Thymus (tissue), 11 donors: ENCODE results near the gene KDM6B. TPM values are rescaled to one million over a fixed set of nuclear protein-coding genes. Genes with fewer than 3 reads are reported as not detected.
"Not testable (repeated sequence)": the region's sequence is repeated elsewhere in the genome, so short reads cannot be mapped to it uniquely, and the experiment has no call there.

Experiments
- DNase-seq, 9 donors: peaks; one replicate each; pipeline ENCODE4 v3.0.0-alpha.2; 2013; ENCODE audit warnings: low spot score in 9 of 9, low read depth in 6 of 9, missing footprints in 1 of 9
- H3K27ac ChIP-seq, 2 donors: one replicate each; pipeline ENCODE4 v1.5.1; 2013; ENCODE audit warnings: control low read depth in 1 of 2, low read depth in 1 of 2, low read length in 1 of 2, mild to moderate bottlenecking in 1 of 2, moderate library complexity in 1 of 2
- H3K27me3 ChIP-seq, 2 donors: one replicate each; pipeline ENCODE4 v1.5.1; 2013; ENCODE audit warnings: low read length in 1 of 2; ENCODE audit not compliant: control insufficient read depth in 2 of 2, insufficient read depth in 1 of 2
- H3K36me3 ChIP-seq, 2 donors: one replicate each; pipeline ENCODE4 v1.5.1; 2013; ENCODE audit warnings: low read length in 1 of 2, mild to moderate bottlenecking in 1 of 2, moderate library complexity in 1 of 2; ENCODE audit not compliant: control insufficient read depth in 2 of 2, insufficient read depth in 2 of 2
- H3K4me1 ChIP-seq, 2 donors: one replicate each; pipeline ENCODE4 v1.5.1; 2013; ENCODE audit warnings: low read length in 2 of 2; ENCODE audit not compliant: control insufficient read depth in 2 of 2, insufficient read depth in 2 of 2
- H3K4me3 ChIP-seq, 2 donors: one replicate each; pipeline ENCODE4 v1.5.1; 2013; ENCODE audit warnings: low read length in 2 of 2, control low read depth in 1 of 2, mild to moderate bottlenecking in 1 of 2
- H3K9me3 ChIP-seq, 2 donors: one replicate each; pipeline ENCODE4 v1.5.1; 2013; ENCODE audit warnings: low read length in 1 of 2, mild to moderate bottlenecking in 1 of 2; ENCODE audit not compliant: control insufficient read depth in 2 of 2, insufficient read depth in 1 of 2
- whole genome bisulfite sequencing: extraction: QIAGEN DNeasy Blood & Tissue Kit; methylation state at CpG from one replicate; pipeline ENCODE4 v1.1.7; 2013; 5-methylcytosine and 5-hydroxymethylcytosine counted together
- polyA plus RNA-seq: library from polyadenylated mRNA; stranded (reverse); fragments of 200-250 nt; gene quantifications from one replicate; pipeline ENCODE4 v1.2.3, GENCODE V29; 2013
- total RNA-seq: library from RNA; stranded (reverse); fragments of 120-200 nt; gene quantifications from one replicate; pipeline ENCODE4 v1.2.4, GENCODE V29; 2013
- donor health status: healthy.

The KDM6B gene
- total and polyA plus RNA-seq, 2 donors, result 6.3 to 16.3 TPM

DNA sequence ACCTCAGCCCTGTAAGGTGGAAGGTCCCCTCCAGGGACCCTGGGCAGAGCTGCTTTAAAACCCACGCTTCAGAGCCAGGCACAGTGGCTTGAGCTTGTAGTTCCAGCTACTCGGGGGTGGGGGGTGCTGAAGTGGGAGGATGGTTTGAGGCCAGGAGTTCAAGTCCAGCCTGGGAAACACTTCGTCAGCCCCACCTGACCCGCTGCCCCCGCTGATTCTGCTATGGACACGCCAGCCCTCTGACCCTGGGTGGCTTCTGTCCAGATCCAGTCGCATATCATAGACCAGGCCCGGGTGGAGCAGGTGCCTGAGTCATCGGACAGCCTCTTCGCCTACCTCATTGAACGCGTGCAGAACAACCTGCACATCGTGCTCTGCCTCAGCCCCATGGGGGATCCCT lies 35.2 kb upstream of the KDM6B start:
- H3K4me1 ChIP-seq, result no peaks in the 10 kb centered on the region
- H3K27me3 ChIP-seq, result peaks cover 0 to 6% of the 10 kb centered on the region in 2 donors
- H3K36me3 ChIP-seq, result no peaks in the 10 kb centered on the region
- DNase-seq, result no peak
- H3K27ac ChIP-seq, result no peak overlapping the region
- H3K4me3 ChIP-seq, result no peak overlapping the region
- H3K9me3 ChIP-seq, result peaks cover 0 to 2% of the 10 kb centered on the region in 2 donors
- 91% methylated on average over 13 of the region's 13 CpGs for WGBS

DNA sequence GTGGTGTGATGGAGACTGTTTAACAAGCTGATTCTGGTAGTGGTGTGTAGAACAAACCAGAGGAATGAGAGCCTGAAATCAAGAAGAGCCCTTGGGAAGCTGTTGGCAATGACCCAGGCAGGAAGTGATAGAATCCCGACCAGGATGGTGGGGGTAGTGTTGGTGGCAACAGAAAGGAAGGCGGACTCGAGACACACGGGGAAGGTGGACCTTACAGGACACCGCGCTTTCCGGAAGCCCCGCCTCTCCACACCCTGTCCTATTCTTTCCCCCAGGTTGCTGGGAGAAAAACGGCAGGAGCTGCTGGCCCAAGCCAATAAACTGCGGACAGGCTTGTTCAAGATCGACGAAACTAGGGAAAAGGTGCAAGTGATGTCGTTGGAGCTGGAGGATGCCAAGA lies 30.0 kb upstream of the KDM6B start:
- 73% methylated on average over 13 of the region's 13 CpGs for WGBS
- Histone ChIP-seq H3K27me3 (peaks cover 0 to 9% of the 10 kb centered on the region in 2 donors), H3K36me3 (no peaks in the 10 kb centered on the region), H3K4me1 (no peaks in the 10 kb centered on the region), H3K27ac (no peak overlapping the region), H3K4me3 (no peak overlapping the region), H3K9me3 (no peaks in the 10 kb centered on the region)
- no peak for DNase-seq

DNA sequence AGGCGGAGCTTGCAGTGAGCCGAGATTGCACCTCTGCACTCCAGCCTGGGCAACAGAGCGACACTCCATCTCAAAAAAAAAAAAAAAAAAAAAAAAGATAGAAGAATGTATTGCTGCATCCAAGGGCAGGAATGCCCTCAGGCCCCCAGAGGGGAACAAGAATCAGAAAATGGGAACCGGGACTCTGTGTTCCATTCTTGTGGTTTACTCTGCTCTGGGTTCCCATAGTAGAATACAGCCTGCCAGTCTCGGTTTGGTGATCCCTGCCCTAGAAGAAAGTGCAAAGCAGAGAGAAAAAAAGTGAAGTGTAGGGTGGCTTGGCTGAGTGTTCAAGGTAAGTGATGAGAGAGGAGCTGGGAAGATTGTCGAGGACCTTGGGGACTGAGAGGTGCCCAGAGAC lies 27.4 kb upstream of the KDM6B start:
- H3K9me3 ChIP-seq, result no peaks in the 10 kb centered on the region
- no peak for DNase-seq
- H3K4me3 ChIP-seq, result no peak overlapping the region
- H3K27me3 ChIP-seq, result peaks cover 0 to 12% of the 10 kb centered on the region in 2 donors
- WGBS, result 90% methylated on average over 6 of the region's 6 CpGs
- no peak overlapping the region for H3K27ac ChIP-seq
- no peaks in the 10 kb centered on the region for H3K4me1 ChIP-seq
- no peaks in the 10 kb centered on the region for H3K36me3 ChIP-seq

DNA sequence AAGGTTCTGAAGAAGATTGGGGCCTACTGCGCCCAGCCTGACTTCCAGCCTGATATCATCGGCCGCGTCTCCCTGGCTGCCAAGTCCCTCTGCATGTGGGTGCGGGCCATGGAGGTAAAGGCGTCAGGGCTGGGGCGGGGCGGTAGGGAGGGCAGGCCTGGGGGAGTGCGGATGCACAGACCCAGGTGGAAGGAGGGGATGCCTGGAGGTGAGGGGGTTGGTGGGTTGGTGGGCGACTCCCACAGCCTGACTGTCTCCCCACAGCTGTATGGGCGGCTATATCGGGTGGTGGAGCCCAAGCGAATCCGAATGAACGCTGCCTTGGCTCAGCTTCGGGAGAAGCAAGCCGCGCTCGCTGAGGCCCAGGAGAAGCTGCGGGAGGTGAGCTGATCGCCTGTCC lies 26.8 kb upstream of the KDM6B start:
- Histone ChIP-seq H3K36me3 (no peaks in the 10 kb centered on the region), H3K4me1 (no peaks in the 10 kb centered on the region), H3K27ac (no peak overlapping the region), H3K4me3 (no peak overlapping the region), H3K9me3 (no peaks in the 10 kb centered on the region), H3K27me3 (peaks cover 0 to 12% of the 10 kb centered on the region in 2 donors)
- no peak for DNase-seq
- 94% methylated on average over 21 of the region's 21 CpGs for WGBS

DNA sequence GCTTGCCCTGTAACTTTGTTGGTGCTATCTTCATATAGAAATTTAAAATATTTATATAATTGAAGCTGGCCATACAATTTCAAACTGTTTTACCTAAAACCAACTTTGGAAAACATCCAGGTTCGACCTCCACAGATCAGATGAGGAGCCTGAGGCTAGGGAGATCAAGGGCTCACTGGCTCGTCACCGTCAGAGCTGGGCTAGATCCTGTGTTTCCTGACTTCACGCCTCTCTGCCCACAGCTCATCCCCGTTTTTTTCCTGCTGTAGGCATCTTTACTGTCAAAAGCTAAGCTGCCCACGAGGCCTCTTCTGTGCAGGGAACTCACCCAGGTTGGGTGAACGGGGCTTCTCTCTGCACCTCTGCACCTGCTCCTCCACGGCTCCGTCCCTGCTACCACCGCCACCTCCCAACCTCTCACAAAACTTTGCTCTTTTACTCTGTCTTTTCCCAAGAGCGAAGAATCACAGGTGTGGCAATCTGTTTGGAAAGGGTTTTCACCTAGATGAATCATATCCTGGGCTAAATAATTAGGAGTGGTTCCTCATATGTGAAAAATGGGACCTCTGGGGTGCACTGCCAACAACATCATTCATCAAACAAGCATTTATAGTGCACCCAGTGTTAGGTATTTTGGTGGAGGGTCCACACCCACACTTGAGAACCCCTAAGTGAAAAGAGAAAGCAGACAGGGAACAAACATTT lies 24.8 kb upstream of the KDM6B start:
- no peak for DNase-seq
- no peak overlapping the region for H3K27ac ChIP-seq
- peaks cover 0 to 8% of the 10 kb centered on the region in 2 donors for H3K27me3 ChIP-seq
- H3K9me3 ChIP-seq, result no peaks in the 10 kb centered on the region
- no peaks in the 10 kb centered on the region for H3K36me3 ChIP-seq
- no peaks in the 10 kb centered on the region for H3K4me1 ChIP-seq
- WGBS, result 89% methylated on average over 11 of the region's 11 CpGs
- H3K4me3 ChIP-seq, result no peak overlapping the region

DNA sequence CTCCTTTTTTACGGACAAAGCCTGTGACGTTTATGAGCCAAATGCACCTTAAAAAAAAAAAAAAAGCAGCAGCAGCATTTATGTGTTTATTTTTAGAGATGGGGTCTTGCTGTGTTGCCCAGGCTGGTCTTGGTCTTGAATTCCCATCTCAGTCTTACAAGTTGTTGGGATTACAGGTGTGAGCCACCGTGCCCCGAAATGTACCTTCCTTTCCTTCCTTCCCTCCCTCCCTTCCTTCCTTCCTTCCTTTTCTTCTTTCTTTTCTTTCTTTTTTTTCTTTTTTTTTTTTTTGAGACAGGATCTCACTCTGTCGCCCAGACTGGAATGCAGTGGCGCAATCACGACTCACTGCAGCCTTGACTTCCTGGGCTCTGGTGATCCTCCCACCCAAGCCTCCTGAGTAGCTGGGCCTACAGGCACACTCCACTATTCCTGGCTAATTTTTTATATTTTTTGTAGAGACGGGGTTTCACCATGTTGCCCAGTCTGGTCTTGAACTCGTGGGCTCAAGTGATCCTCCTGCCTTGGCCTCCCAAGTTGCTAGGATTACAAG lies 24.1 kb upstream of the KDM6B start:
- DNase-seq, H3K27ac ChIP-seq, H3K36me3 ChIP-seq, H3K9me3 ChIP-seq, H3K4me3 ChIP-seq, H3K4me1 ChIP-seq, H3K27me3 ChIP-seq: not testable (repeated sequence)
- WGBS, result 94% methylated on average over 9 of the region's 9 CpGs

DNA sequence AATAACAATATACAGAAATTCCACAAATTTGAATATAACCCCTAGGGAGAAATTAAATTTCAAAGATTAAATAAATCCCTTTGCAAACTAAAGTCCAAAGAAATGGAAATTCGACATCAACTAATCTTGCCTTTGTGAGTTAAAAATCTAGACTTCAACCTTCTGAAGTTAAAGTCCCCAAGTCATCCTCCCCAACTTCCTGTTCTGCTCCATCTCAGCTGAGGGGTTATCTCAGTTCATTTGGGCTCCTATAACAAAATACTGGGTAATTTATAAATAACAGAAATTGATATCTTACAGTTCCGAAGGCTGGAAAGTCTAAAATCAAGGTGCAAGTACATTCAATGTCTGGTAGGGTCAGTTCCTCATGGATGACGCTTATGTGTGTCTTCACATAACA lies 22.8 kb upstream of the KDM6B start:
- no peak for DNase-seq
- H3K36me3 ChIP-seq, result no peaks in the 10 kb centered on the region
- H3K4me1 ChIP-seq, result no peaks in the 10 kb centered on the region
- WGBS, result 70% methylated on average over 3 of the region's 3 CpGs
- H3K27ac ChIP-seq, result no peak overlapping the region
- H3K27me3 ChIP-seq, result peaks cover 0 to 8% of the 10 kb centered on the region in 2 donors
- H3K9me3 ChIP-seq, result no peaks in the 10 kb centered on the region
- H3K4me3 ChIP-seq, result no peak overlapping the region

DNA sequence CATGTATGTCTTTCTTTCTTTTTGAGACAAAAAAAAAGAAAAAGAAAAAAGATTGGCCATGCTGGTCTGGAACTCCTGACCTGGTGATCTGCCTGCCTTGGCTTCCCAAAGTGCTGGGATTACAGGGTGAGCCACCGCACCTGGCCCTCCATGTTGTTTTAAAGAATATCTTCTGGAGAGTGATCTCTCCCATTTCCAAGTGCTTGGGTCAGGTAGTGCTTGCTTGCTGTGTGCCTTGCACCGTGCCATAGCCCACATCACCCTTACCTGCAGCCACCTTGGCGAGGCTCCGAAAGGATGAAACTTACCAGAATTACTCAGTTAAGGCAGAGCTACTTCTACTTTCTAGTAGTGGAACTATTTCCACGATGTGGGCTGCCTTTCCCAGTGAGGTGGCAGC lies 19.0 kb upstream of the KDM6B start:
- WGBS, result 93% methylated on average over 5 of the region's 5 CpGs
- H3K27ac ChIP-seq, result no peak overlapping the region
- H3K27me3 ChIP-seq, result peaks cover 0 to 6% of the 10 kb centered on the region in 2 donors
- no peak overlapping the region for H3K4me3 ChIP-seq
- H3K4me1 ChIP-seq, result no peaks in the 10 kb centered on the region
- DNase-seq, result no peak
- no peaks in the 10 kb centered on the region for H3K36me3 ChIP-seq
- H3K9me3 ChIP-seq, result no peaks in the 10 kb centered on the region

DNA sequence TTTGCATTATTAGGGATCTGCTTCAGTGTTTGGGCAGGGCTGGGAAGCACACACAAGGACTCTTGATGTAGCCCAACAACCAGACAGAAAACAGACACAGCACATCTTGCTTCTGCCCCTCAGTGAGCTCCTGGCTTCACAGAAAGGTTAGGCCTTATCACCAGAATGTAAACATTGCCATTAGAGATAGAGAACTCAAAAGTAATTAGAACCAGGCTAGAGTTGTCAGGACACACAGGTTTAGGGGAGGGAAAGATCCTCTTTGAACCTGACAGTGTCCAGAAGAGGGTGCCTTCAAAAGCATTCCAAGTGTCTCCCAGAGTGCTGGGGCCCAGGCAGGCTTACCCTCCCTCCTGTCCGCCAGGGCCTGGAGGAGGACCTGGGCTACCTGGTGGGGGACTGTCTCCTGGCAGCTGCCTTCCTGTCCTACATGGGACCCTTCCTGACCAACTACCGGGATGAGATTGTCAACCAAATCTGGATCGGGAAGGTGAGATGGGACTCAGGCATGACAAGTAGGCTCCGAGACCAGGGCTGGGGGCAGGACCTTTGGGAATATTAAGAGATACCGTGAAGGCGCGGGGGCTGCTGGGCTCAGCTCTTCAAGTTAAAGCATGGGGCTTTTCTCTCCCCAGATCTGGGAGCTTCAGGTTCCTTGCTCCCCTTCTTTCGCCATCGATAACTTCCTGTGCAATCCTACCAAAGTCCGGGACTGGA lies 16.9 kb upstream of the KDM6B start:
- Histone ChIP-seq H3K27ac (no peak overlapping the region), H3K4me3 (no peak overlapping the region), H3K27me3 (peaks cover 0 to 6% of the 10 kb centered on the region in 2 donors), H3K9me3 (no peaks in the 10 kb centered on the region), H3K4me1 (no peaks in the 10 kb centered on the region), H3K36me3 (no peaks in the 10 kb centered on the region)
- 95% methylated on average over 10 of the region's 10 CpGs for WGBS
- DNase-seq, result no peak
